HG02970 (cell line): Measurements from ENCODE around the gene MAPK8.
"Not testable (repeated sequence)": the region's sequence is repeated elsewhere in the genome, so short reads cannot be mapped to it uniquely, and the experiment has no call there.

Experiments used
- ATAC-seq: cut with Tn5 transposase; IDR thresholded peaks from one replicate; pipeline ENCODE4 v1.9.1; 2021; ENCODE audit warnings: mild to moderate bottlenecking, moderate library complexity, moderate number of reproducible peaks; ENCODE audit not compliant: unreplicated experiment, low FRiP score

Gene MAPK8

DNA sequence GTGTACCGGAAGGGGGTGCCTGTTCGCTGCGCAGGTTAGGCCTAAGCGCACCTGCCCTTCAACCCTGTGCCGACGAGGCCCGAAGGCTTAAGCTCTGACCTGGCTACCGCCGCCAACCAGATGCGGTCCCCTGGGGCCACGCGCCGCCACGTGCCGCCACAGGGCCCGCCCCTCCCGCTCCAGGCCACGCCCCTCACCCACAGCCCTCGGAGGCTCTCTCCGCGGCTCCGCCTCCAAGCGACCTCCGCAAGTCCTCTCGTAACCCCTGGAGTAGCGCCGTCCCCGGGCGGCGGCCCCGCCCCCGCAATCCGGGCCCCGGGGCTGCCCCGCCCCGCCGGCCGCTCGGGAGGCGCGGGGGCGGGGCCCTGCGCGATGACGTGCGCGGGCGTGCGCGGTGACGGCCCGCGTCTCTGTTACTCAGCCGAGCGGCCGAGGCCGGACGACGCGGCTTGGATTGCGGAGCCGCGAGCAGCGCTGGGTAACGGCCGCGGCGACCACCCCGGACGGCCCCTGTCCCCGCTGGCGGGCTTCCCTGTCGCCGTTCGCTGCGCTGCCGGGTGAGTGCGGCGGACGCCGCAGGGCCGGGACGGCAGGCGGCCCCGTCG lies at the start of gene MAPK8:
Gene MAPK8 (plus strand): TSS at position 413 of the 605 bp plus-strand sequence. CDS start 94,984 bp downstream, outside the sequence.
- ATAC-seq: peak; percentile 85

DNA sequence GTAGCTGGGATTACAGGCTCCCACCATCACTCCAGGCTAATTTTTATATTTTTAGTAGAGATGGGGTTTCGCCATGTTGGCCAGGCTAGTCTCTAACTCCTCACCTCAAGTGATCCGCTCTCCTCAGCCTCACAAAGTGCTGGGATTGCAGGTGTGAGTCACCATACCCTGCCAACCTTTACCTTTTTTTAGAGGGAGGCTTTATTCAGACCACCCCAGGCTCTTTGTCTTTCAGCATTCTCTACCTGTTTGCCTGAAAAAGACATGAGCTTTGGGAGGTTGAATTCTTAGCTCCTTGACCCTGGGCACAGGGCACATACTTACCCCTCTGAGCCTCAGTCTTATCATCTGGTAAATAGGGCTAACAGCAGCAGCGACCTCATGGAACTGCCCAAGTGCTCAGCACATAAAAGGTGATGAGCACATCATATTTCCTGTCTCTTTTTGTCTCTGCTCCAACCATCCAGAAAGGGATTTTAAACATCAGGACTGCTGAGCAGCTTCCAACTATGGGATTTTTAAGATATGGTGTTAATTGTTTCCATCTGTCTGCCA lies 49.0 kb upstream of the MAPK8 start:
- ATAC-seq: no peak

DNA sequence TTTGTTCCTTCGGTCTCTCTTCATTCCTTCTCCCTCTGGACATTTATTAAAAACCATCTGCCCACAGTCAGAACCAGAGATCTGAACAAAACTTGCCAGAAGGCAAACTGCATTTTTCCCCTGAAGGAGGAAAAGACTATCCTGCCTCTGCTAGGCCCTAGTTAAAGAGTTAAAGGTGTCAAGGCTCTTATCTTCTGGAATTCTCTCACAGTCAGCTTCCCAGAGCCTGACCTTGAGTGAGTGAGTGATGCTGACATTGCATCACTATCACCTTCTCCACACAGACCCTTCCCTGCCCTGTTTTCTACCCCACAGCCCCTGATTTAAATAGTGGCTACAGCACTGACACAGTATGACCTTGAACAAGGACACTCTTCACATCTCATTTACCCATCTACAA lies 48.4 kb upstream of the MAPK8 start:
- no peak for ATAC-seq

DNA sequence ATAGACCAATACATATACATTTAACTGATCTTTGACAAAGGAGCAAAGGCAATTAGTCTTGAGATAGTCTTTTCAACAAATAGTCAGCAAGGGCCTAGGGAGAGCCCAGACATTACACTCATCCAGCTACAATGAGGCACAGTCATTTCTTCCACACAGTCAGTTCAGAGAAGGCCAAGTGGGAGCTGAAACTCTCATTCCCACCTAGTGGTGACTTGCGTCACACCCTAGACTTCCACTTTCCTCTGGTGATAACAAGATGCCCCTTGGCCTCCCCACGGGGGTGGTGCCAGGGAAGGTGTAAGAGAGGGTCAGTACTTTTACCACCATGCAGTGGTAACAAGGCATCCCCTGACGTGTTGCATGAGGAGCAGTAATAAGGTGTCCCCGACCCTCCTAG lies 39.9 kb upstream of the MAPK8 start:
- ATAC-seq: no peak

DNA sequence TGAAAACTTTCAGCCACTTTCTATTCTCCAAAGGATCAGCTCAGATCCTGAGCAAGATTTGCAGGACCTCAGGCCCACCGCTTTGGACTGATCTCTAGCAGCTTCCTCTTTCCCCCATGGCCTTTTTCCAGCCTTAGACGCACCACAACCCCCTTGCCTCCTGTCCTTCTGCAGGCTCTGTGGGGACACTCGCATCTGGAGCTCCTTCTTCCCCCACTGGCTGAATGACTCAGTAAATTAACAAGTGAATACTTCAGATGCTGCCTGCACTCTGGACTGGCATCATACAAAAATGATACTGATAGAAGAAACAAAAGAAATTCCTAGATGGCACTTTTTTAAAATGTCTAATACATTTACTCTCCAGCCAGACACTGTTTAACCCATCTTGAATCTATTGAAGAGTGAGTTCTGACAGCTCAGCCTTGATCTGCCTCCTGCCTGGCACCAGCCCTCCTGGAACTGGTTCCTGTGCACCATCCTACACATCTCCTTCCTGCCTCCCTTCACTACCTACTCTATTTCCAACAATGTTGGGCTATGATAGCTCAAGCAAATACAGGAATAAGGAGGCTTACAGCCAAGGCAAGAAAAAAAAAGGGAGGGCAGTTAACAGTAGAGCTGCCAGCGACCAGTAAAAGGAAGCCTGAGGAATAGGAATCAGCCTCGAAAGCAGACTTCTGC lies 35.3 kb upstream of the MAPK8 start:
- ATAC-seq: no peak

DNA sequence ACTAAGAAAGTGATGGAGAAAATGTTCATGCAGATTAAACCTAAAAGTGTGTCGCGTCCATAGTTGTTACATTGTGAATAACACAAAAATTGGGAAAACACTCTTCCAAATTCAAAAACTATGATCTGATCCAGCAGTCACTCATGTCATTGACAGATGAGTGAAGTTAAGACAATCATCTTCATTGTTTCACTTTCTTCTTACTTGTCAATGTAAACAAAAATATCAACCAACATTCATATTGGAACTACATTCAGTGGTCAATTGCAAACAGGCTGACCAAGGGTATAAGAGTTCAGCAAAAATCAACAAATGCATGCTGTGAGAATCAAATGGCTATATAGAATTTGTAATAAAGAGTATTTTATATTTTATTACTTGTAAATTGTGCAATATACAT lies 33.8 kb upstream of the MAPK8 start:
- ATAC-seq: no peak

DNA sequence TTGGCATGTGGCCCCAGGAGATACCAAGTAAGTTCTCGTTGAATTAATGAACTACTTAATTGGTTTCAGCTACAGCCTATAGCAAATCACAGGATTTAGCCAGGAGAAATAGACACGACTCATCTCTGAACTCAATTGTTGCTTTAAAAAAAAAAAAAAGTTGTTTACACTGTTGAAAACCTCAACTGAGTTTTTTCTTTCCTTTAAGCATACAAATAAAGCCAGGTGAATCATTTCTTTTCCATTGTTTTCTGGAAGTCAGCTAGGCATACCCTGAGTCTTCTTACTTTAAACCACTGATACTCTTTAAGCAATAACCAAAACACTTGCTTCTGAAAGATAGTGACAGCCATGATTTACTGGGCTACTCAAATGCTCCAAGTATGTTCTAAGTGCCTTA lies 32.7 kb upstream of the MAPK8 start:
- ATAC-seq: no peak

DNA sequence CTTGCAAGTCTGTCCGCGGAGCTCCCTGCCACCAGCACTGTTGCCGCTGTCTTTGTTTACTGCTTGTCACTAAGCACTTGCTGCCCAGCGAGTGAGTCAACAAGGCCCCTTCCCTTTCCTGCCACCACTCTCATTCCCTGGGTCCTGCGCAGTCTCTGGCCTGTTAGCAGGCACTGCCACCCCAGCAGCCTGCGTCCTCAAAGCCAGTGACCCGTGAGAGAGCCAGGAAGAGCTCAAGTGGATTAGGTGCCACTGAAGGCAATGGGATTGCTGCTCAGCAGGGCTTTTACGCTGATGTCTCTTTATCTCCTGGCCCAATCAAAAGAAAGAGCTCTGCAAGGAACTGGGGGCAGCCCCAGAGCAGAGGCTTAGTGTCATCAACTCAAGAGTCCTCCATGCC lies 31.8 kb upstream of the MAPK8 start, which contains the start of gene FRMPD2:
Gene FRMPD2 (minus strand): TSS at position 61 of the 400 bp plus-strand sequence. CDS start 129 bp downstream, outside the sequence.
- ATAC-seq: no peak

DNA sequence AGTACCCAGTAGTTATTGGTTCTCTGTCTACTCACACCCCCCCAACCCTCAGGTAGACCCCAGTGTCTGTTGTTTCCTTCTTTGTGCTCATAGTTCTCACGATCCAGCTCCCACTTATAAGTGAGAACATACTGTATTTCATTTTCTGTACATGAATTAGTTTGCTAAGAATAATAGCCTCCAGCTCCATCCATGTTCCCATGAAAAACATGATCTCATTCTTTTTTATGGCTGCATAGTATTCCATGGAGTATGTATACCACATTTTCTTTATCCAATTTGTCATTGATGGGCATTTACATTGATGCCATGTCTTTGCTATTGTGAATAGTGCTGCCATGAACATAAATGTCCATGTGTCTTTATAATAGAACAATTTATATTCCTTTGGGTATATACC lies 29.4 kb upstream of the MAPK8 start:
- ATAC-seq: no peak

DNA sequence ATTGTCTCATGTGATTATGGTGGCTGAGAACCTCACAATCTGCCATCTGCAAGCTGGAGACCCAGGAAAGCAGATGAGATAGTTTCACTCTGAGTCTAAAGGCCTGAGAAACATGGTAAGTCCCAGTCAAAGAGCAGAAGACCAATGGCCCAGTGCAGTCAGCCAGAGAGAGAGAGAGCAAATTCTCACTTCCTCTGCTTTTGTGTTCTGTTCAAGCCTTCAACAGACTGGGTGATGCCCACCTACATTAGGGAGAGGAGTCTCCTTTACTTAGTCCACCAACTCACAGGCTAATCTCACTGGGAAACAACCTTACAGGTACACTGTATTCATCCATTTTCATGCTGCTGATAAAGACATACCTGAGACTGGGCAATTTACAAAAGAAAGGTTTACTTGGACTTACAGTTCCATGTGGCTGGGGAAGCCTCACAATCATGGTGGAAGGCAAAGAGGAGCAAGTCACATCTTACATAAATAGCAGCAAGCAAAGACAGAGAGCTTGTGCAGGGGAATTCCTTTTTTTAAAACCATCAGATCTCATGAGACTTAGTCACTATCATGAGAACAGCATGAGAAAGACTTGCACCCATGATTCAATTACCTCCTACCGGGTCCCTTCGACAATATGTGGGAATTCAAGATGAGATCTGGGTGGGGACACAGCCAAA lies 27.3 kb upstream of the MAPK8 start:
- peak; percentile 72 for ATAC-seq

DNA sequence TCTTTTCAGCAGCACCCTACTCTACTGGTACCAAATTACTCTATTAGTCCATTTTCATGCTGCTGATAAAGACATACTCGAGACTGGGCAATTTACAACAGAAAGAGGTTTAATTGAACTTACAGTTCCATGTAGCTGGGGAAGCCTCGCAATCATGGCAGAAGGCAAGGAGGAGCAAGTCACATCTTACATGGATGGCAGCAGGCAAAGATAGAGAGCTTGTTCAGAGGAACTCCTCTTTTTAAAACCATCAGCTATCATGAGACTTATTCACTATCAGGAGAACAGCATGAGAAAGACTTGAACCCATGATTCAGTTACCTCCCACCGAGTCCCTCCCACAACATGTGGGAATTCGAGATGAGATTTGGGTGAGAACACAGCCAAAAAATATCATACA lies 24.8 kb upstream of the MAPK8 start:
- ATAC-seq: not testable (repeated sequence)

DNA sequence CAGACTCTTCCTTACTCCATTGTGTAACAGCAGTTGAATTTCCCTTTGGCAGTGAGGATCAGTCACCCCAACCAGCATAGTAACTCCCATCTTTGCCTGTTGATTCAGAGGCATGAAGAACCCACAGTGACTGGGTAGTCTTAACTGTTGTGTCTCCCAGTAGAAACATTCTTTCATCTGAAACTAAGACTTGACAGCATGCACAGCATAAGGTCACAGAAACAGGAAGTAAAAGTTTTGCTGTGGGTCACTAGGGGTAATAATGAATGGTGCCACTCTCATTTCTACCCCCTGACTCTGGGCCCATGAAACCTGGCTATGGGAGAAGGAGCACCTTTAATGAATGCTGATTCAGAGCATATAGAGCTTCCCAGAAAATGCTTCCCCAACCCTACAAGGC lies 23.6 kb upstream of the MAPK8 start:
- ATAC-seq: peak; percentile 53

DNA sequence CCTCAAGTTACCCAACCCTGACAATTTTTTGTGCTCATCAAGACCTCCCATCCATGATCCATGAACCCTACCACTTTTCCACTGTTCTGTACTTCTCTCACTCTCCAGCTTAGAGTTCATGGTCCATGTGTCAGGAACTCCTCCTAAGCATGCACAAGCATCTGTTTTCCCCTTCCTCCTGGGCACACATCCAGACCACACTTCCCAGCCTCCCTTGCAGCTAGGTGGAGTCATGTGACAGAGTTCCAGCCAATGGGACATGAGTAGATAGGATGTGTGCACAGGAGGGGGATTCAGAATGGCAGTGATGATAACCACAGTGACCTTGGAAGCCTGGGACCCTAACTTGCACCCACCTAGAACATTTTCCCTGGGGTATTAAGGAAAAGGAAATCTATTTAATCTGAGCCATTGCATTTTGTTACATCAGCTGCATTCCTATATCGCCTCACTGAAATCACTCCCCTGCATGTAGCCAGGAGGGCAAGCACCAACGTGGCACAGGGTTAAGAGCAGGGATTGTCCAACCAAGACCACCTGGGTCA lies 22.4 kb upstream of the MAPK8 start:
- ATAC-seq: no peak

DNA sequence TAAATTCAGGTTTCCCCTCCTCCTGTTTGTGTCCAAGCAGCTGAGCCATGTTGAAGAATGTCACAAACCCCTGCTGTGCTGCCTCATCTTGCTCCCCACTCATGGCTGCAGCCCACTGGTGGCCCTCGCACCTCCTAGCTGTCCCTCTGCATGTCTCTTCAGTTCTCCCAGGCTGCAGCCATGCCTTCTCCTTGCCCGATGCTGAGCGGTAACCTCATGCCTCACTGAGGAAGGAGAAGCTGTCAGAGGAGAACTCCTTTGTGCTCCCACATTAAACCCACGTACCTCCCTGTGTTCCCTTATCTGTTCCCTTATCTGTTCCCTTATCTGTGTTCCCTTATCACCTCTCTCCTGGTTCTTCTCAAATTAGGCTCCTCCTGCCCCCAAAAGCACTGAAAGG lies 21.7 kb upstream of the MAPK8 start:
- ATAC-seq: no peak

DNA sequence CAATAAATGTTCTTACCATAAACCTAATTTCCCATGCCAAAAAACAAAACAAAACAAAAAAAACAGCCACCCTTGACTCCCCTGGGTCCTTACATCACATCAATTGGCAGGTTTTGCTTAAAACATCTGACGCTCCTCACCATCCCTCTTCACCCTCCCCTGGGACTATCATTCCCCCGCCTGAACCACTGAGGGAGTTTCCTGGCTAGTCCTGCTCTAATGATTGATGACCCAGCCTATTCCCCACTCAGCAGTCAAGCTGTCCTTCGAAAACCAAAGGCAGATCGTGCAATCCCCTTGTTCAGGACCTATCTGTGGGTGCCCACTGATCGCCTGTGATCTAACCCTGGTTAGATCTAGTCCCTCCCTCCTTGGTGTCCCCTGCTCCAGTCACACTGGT lies 20.8 kb upstream of the MAPK8 start:
- ATAC-seq: no peak

DNA sequence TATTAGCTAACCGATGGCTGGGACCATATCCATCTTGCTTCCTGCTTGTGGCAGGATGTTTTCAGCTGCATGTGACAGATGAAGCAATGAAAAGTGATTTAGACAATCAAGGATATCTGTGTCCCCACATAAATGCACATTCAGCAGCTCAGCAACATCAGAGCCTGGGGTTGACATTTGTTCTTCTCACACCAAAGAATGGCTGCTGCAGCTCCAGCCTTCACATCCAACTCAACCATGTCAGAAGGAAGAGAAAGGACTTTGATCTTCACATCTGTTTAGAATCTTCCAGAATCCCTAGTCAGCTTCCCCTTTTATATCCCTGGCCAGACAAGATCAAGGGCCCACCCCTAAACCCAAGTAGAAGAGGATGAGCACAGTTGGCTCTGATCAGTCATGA lies 20.1 kb upstream of the MAPK8 start:
- ATAC-seq: no peak

DNA sequence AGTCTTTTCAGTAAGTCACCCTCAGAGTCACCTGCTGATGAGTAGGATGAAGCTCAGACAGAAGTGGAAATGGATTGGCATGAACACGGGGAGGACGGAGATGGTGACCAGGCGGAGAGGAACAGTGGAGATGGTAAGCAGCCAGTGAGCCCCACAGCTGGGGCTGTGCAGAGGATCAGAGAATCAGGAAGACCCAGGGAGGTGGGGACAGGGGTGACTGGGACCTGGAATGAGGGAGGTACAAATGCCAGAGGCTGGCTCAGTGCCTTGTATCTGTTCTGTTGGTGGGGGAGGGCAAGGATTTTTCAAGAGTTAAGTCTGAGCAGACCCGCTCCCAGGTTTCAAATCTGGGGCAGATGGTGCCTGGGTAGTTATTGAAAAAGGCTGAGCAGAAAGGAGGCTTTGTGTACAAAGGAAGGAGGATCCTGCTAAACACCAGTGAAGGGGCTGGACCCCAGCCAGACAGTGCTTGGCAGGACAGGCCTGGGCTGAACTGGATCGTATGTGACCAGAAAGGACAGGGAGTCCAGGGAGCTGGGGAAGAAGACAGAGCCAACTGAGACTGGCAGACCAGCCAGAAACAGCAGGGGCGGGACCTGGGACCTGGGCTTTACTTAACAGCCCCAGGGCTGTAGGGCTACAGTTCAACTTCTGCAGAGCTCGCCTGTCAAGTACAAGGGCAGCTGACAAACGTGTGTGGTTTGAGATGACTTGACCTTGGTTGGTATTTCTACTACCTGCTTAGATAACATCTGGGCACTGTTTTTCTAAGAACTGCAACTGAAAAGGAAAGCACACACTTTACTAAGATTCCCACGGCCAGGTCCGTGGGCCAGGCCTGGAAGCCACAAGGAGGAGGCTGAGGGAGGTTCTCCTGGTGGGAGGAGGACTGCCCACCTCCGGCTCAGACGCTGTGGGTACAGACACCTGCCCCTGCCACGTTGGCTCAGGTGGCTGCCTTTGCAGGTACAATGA lies 18.8 kb upstream of the MAPK8 start:
- ATAC-seq: no peak

DNA sequence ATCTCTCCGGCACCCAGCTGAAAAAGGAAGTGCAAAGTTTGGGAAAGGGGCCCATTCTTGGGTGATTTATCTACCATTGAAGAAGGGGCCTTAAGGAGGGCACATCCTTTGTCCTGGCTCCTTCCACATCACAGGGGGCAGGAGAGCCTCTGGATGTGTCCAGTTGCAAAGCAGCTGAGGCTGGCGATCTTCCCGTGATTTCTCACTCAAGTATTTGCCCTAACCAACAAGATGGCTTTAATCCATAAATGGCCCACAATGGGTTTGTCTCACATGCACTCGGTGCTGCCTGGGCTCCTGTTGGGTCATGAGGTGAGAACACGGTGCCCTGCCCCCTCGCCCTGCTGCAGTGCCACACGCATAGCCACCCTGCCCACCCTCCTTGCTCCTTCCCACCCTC lies 17.8 kb upstream of the MAPK8 start:
- no peak for ATAC-seq

DNA sequence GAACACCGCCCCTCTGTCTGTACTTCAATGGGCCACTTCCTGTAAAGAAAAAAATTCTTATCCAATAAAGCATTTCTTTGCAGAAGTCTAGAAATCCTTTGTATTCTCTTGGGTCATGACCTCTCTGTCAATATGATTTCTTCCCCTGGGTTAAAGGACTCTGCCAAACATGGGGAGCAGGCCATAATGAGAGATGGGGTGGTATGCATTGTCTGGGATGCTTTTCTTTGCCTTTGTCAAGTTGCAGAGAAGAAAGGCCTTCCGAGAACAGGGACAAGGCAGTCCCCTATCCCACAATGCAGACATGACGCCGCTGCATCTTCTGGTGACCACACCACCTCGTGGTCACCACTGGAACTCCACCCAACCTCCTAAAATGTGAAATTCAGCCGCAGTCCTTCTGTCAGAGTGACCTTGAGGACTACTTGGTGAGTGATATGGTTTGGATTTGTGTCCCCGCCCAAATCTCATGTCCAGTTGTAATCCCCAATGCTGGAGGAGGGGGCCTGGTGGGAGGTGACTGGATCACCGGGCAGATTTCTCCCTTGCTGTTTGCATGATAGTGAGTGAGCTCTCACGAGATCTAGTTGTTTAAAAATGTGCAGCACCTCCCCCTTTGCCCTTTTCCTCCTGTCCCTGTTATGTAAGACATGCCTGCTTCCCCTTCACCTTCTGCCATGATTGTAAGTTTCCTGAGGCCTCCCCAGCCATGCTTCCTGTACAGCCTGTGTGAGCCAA lies 16.8 kb upstream of the MAPK8 start:
- ATAC-seq: no peak
